ENCODE results near the gene C6orf141.

DNA sequence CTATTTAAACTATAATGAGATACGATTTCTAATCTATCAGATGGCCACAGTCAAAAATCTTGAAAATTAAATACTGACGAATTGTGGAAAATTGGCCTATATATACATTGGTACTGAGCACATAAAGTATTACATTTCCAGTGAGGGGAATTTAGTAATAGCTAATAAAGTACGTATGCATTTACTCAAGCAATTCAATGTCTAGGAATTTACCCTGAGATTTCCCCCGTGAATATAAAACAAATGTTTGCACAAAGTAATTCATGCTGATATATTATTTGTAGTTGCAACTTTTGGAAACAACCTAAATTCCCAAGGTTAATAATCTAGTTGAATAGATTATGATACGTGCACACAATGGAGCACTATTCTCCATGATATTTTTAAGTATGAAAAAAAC lies 14.7 kb upstream of the C6orf141 start:
- TF ChIP-seq, protein P1, sequence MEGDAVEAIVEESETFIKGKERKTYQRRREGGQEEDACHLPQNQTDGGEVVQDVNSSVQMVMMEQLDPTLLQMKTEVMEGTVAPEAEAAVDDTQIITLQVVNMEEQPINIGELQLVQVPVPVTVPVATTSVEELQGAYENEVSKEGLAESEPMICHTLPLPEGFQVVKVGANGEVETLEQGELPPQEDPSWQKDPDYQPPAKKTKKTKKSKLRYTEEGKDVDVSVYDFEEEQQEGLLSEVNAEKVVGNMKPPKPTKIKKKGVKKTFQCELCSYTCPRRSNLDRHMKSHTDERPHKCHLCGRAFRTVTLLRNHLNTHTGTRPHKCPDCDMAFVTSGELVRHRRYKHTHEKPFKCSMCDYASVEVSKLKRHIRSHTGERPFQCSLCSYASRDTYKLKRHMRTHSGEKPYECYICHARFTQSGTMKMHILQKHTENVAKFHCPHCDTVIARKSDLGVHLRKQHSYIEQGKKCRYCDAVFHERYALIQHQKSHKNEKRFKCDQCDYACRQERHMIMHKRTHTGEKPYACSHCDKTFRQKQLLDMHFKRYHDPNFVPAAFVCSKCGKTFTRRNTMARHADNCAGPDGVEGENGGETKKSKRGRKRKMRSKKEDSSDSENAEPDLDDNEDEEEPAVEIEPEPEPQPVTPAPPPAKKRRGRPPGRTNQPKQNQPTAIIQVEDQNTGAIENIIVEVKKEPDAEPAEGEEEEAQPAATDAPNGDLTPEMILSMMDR (conservative IDR thresholded peaks at IDR 0.05; ENCODE audit: low read depth, low read length), result no peak
- no peak for TF ChIP-seq EZH2 (IDR thresholded peaks at IDR 0.05; ENCODE audit: borderline replicate concordance, low read depth, low read length, poor library complexity, severe bottlenecking)

Data from A673 (cell line).